ENCODE data around the gene KCNJ4.

DNA sequence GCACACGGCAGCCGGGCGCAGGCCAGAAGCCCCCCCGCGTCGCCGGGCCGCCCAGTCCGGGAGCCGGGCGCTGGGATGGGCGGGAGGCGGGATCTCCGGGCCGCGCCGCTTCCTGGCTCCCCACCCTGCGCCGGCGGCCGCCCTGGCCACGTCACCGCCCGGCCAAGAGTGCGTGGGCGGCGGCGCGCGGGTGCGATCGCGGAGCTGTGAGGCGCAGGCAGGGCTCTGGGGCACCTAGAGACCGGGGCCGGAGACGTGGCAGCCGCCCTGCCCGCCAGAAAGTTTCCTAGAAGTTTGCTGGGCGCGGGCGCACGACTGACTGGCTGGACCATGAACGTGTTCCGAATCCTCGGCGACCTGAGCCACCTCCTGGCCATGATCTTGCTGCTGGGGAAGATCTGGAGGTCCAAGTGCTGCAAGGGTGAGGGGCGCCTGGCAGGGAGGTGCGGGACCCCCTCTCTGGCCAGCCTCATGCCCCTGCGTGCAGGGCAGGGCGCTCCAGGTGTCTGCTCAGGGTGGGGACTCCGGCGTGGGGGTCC lies 13.0 kb upstream of the KCNJ4 start, which contains the start of gene KDELR3:
- no peak for TF ChIP-seq POLR2A (IDR thresholded peaks at IDR 0.05)
- TF ChIP-seq, protein P1, sequence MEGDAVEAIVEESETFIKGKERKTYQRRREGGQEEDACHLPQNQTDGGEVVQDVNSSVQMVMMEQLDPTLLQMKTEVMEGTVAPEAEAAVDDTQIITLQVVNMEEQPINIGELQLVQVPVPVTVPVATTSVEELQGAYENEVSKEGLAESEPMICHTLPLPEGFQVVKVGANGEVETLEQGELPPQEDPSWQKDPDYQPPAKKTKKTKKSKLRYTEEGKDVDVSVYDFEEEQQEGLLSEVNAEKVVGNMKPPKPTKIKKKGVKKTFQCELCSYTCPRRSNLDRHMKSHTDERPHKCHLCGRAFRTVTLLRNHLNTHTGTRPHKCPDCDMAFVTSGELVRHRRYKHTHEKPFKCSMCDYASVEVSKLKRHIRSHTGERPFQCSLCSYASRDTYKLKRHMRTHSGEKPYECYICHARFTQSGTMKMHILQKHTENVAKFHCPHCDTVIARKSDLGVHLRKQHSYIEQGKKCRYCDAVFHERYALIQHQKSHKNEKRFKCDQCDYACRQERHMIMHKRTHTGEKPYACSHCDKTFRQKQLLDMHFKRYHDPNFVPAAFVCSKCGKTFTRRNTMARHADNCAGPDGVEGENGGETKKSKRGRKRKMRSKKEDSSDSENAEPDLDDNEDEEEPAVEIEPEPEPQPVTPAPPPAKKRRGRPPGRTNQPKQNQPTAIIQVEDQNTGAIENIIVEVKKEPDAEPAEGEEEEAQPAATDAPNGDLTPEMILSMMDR (IDR thresholded peaks at IDR 0.05), result no peak
